B cell (primary cell): ENCODE results near the gene SEMA4C.

Experiments
- EZH2 ChIP-seq: IDR thresholded peaks from 2 replicates; pipeline ENCODE4 v1.6.1; 2012; ENCODE audit warnings: borderline replicate concordance, low read depth, mild to moderate bottlenecking, moderate library complexity, low read length; ENCODE audit not compliant: insufficient read depth, poor library complexity, severe bottlenecking
- TF ChIP-seq, protein P1 (sequence below): fragments of 200-600 bp; IDR thresholded peaks from one replicate; pipeline ENCODE4 v1.8.0; 2022; ENCODE audit warnings: antibody characterized with exemption, mild to moderate bottlenecking

DNA sequence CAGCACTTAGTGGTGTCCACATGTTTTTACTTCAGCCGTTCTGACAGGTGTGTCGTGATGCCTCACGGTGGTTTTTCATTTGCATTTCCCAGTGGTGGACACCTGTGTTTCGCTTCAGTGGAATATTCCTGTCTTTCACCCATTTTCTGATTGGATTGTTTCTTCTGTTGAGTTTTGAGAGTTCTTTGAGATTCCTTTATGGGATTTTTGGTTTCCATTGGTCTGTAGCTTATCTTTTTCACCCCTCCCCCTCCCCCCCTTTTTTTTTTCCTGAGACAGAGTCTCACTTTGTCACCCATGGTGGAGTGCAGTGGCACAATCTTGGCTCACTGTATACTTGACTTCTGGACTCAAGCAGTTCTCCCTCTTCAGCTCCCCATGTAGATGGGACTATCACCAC is 34.0 kb downstream of the SEMA4C start:
- no peak for TF ChIP-seq EZH2
- TF ChIP-seq, protein P1, sequence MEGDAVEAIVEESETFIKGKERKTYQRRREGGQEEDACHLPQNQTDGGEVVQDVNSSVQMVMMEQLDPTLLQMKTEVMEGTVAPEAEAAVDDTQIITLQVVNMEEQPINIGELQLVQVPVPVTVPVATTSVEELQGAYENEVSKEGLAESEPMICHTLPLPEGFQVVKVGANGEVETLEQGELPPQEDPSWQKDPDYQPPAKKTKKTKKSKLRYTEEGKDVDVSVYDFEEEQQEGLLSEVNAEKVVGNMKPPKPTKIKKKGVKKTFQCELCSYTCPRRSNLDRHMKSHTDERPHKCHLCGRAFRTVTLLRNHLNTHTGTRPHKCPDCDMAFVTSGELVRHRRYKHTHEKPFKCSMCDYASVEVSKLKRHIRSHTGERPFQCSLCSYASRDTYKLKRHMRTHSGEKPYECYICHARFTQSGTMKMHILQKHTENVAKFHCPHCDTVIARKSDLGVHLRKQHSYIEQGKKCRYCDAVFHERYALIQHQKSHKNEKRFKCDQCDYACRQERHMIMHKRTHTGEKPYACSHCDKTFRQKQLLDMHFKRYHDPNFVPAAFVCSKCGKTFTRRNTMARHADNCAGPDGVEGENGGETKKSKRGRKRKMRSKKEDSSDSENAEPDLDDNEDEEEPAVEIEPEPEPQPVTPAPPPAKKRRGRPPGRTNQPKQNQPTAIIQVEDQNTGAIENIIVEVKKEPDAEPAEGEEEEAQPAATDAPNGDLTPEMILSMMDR, result no peak
